ENCODE data around the gene ZNF827. TPM values are rescaled to one million over a fixed set of nuclear protein-coding genes. Genes with fewer than 3 reads are reported as not detected.

Gene ZNF827
- total RNA-seq, 1 donor from 2014 or later: 4.9 TPM

GRCh38 chr4:145934434-145935047 lies 4.1 kb downstream of the ZNF827 start:
- ATAC-seq: no peak

GRCh38 chr4:145933134-145933533 lies 5.5 kb downstream of the ZNF827 start:
- no peak for ATAC-seq

DNA sequence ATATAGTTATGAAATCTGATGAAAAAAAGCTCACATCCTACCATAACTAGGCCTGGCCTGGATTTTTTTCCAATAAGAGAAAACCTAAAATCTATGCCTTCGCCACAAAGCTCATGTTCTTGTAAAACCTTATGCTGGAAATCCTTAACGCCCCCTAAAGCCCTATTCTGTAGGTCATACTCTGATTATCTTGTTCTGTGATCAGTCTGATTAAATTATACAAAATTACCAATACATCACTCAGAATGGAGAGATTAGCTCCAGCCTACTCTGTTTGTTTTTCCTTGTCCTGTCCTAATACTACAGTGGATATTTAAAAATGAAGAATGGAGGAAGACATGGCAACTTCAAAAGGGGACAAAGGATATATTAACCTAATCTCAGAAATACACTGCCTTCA lies 7.2 kb downstream of the ZNF827 start:
- no peak for ATAC-seq

DNA sequence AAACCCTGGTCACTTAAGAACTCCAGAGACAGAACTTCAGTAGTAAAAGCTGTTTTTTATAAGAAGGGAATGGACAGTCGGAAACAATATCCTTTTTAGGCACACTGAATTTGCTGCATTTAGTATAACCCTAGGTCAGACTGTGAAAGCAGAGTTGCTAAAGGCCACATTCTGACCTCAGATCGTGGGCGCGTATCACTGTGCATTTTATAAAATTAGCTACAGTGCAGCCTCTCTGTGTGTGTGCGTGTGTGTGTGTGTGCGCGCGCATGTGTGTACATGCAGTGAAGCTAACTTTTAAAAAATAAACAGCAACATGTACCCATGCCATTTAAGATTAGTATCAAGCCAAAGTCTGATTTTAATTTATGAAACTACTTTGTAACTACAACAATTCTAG lies 8.0 kb downstream of the ZNF827 start:
- ATAC-seq: no peak

DNA sequence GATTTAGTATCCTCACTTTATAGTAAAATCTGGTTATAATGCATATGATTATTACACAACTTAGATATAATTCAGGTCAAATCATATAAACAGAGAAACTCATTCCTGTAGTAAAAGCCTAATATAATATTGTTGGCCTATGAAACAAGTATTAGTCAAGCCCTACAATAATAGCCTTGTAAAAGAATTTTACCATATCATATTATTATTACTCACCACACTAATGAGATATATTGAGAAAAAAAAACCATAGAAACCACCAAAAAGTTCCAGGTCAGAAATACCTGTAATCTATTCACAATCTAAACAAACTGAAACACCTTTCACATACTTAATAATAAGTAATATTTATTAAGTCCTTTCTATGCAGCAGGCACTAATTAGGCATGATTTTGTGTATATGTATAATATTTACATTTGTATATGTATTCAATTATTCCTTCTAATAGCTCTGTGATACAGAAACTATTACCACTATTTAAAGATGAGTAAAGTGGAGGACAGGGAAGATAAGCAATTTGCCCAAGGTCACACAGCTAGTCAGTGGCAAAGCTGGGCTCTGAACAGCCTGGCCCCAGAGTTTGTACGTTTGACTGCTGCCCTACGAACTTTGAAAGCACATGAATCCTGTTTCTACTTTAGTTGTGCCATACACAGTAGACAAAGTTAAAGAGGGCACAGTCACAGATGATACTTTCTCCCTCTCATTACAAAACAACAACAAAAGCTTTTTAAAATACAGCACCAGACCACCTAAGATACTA lies 9.0 kb downstream of the ZNF827 start:
- ATAC-seq: no peak

- no peak for ATAC-seq
Measured at GRCh38 chr4:145928748-145929147, 9.9 kb downstream of the ZNF827 start.

GRCh38 chr4:145927030-145927429 lies 11.6 kb downstream of the ZNF827 start:
- no peak for ATAC-seq

DNA sequence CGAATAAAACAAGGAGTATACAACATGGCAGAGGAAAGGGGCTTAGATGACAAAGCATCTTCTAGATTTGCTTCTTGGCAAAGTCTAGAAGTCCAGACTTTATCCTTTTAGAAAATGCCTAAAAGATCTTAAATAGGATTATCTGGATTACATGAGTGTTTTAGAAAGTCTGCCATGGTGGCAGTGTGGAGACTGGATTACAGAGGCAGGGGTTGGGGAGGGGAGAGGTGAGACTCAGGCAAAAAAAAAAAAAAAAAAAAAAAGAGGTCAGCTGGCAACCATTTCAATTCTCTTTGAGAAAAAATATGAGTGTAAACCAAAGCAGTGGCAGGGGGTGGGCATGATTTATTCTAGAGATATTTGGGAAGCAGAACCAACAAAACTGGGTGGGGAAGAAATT lies 17.4 kb downstream of the ZNF827 start:
- ATAC-seq: no peak

DNA sequence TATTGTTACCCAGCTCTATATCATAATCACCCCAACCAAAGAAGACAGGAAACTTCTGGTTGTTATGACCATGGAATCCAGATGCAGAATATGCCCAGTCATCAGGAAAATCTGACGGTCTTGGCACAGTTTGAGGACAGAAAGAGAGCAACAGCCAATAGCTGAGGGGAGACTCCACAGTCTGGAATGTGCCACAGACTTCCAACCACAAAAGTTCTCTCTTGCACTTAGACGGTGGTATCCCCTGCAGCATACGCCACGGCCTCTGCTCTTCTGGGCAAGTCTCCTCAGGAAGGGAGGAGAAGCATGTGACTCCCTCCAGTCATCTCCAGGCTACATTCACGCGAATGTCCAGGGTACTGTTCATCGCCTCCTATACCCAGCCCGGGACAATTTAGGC lies 18.4 kb downstream of the ZNF827 start:
- peak; percentile 63 for ATAC-seq

GRCh38 chr4:145912376-145912775 lies 26.2 kb downstream of the ZNF827 start:
- ATAC-seq: no peak

GRCh38 chr4:145909773-145910172 lies 28.9 kb downstream of the ZNF827 start:
- ATAC-seq: no peak

- peak; percentile 46 for ATAC-seq
Measured at GRCh38 chr4:145909281-145909715, 29.3 kb downstream of the ZNF827 start.

GRCh38 chr4:145907812-145908211 lies 30.8 kb downstream of the ZNF827 start:
- ATAC-seq: no peak

GRCh38 chr4:145907390-145907789 lies 31.2 kb downstream of the ZNF827 start:
- ATAC-seq: no peak

GRCh38 chr4:145904413-145905177 lies 34.0 kb downstream of the ZNF827 start:
- peak; percentile 94 for ATAC-seq

DNA sequence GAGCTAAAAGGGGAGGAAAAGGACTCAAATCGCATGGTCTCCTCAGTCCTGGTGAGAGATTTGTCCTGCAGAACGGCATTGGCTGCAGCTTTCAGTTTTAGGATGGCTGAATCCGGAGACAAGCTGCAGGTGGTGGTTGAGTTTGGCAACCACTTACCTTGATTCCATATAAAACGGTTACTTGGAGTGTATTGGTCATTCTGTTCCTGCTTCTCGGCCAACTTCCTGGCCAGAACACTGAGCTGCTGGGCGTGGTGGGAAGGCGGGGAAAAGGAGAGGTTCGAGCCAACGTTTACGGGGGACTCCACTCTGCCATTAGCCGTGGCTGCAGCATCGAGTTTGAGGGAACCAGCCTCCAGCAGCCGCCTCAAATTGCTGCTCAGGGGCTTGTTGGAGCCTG lies 36.1 kb downstream of the ZNF827 start:
- ATAC-seq: no peak

- ATAC-seq: no peak
Measured at GRCh38 chr4:145899886-145900460, 38.6 kb downstream of the ZNF827 start.

GRCh38 chr4:145898926-145899531 lies 39.6 kb downstream of the ZNF827 start:
- ATAC-seq: no peak

DNA sequence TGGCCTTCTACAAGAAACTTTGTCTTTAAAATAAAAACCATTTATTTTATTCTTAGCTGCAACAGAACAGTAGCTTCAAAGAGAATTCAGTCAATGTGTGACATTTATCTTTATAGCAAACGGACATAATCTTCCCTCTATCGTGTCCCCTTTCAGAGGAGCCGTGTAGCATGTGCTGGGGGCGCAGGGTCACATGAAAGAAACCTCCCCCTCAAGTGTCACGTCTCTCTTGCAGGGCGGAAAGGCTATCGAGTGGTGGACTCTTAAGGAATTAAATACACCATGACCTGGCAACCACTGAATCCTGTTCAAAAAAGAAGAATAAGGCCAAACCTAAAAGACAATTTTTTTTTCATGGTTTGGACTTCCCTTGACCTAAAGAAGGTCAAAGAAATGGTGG lies 40.2 kb downstream of the ZNF827 start:
- no peak for ATAC-seq

GRCh38 chr4:145895056-145895455 lies 43.6 kb downstream of the ZNF827 start:
- no peak for ATAC-seq

DNA sequence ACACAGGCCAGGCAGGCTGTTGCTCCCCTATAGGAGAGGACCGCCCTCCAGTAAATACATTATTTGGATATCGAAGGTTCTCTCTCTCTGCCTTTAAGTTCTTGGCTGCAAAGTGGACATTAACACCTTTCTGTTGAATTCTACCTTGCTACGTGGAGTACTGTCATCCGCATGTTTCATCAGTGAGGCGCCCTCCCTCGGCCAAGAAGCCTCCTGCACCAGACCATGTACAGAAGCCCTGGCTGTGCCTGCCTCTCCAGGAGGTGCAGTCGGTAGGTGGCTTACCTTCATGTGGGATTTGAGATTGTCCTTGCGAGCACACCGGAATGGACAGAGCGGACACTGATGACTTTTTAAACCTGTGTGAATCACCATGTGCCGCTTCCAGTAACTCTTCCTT lies 46.7 kb downstream of the ZNF827 start:
- ATAC-seq: no peak

- no peak for ATAC-seq
Measured at GRCh38 chr4:145890689-145891088, 47.9 kb downstream of the ZNF827 start.

GRCh38 chr4:145888393-145888792 lies 50.2 kb downstream of the ZNF827 start:
- no peak for ATAC-seq

Data from esophagus mucosa (tissue), 1 donor.